Endometrium (tissue), 2 donors: ENCODE data around the gene FAM111B.
"Not testable (repeated sequence)": the region's sequence is repeated elsewhere in the genome, so short reads cannot be mapped to it uniquely, and the experiment has no call there.

ENCODE experiments used
- FAIRE-seq: peaks from 2 replicates; lab custom pipeline; 2012; peaks lifted over from hg19 to GRCh38; lab: Jason Lieb, UNC
- donor health status: control.
- donor health status: control.

FAM111B gene

GRCh38 chr11:59097938-59098337 is 9.1 kb upstream of the FAM111B start:
- FAIRE-seq = not testable (repeated sequence)

GRCh38 chr11:59102259-59102765 is 4.7 kb upstream of the FAM111B start:
- no peak for FAIRE-seq

GRCh38 chr11:59107721-59108120 is 684 bp downstream of the FAM111B start:
- FAIRE-seq = not testable (repeated sequence)

GRCh38 chr11:59112494-59112893 is 5.5 kb downstream of the FAM111B start:
- FAIRE-seq = peak; percentile 35

DNA sequence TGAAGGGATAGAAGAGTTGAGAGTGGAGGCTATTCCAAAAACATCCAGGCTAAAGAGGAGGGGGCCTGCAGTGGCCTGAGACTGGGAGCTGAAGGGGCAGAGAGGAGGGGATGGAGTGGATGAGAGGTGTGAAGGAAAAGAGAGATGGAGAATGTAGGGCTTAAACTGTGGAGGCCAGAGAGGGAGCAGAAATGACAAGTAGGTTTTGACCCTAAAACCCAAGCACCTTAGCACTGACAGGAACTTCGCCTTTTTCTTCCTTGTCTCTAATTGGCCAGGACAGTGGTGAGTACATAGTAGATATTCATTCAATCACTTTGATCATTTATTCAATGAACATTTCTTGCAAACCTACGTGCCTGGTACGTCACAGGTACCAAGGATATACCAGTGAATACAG is 7.3 kb downstream of the FAM111B start:
- FAIRE-seq = no peak

DNA sequence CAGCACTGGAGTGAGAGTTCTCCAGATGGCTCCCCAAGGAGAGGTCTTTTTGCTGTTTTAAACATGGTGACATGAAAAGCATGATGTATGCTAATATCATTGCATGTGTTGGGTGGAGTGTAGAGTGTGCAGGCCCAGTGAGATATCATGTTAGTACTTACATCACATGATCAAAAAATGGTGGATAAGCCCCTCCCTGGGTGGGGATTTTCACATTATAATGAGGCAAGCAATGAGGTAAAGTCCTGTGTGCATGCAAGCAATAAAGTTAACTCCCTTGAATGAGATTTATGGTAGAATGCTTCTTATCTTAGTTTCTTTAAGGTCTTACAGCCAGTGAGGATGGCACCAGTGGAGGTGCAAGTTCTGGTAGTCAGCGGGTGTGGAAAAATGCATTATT is 8.5 kb downstream of the FAM111B start:
- no peak for FAIRE-seq

GRCh38 chr11:59117774-59118173 is 10.7 kb downstream of the FAM111B start:
- no peak for FAIRE-seq

DNA sequence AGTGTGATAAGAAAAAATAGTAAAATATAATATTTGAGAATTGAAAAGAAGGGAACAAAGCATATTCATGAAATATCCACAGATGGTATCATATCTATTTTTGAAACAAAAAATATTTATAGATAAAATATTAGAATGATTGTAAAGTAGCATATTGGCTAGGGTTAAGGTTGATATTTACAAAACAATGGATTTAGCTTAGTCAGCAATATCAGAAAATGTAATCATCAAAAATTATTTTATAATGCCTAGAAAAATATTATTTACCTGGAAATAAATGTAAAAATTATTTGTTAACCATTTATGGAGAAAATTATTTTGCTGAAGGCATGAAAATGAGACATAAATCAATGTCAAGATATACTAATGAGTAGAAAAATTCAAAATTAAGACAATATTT is 12.8 kb downstream of the FAM111B start:
- FAIRE-seq = no peak

DNA sequence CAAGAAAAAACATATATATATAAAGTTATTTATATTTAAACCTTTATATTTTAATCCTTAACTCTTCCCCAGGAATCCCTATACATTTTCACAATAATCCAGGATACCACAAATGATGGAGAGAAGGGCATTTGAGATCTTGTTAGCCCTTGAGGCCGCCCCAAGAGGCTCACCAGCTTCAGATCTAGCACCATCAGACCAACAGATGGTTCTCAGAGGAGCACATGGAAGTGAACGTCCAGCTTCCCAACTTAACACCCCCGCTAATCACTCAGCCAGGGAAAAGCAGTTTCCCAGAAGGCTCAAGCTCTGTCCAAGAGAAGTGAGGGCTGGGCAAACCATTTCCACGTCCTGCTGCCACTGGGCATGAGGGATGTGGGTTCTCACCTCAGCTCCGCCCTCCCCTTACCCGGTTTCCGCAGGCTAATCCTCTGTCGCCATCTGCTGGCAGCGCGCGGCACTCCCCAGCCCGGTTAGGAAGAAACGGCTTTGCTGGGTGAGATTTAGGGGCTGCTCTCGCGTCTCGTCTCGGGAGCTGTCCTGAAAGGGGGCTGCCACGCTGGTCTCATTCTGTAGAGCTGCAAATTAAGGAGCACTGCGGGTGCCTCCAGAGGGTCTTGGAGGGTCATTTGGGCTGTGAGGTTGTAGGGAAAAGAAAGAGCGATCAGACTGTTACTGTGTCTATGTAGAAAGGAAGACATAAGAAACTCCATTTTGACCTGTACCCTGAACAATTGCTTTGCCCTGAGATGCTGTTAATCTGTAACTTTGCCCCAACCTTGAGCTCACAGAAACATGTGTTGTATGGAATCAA is 28.8 kb downstream of the FAM111B start:
- FAIRE-seq = no peak

GRCh38 chr11:59136551-59136950 is 29.5 kb downstream of the FAM111B start:
- not testable (repeated sequence) for FAIRE-seq

GRCh38 chr11:59137190-59137589 is 30.2 kb downstream of the FAM111B start:
- FAIRE-seq = no peak

- FAIRE-seq = no peak
These were observed 31.6 kb downstream of the FAM111B start for GRCh38 chr11:59138643-59139042.

DNA sequence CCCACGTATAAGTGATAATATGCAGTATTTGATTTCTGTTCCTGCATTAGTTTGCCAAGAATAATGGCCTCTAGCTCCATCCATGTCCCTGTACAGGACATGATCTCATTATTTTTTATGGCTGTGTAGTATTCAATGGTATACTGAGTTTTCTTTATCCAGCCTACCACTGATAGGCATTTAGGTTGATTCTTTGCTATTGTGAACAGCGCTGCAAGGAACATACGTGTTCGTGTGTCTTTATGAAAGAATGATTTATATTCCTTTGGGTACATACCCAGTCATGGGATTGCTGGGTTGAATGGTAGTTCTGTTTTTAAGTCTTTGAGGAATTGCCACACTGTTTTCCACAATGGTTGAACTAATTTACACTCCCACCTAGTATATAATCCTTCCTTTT is 34.2 kb downstream of the FAM111B start:
- FAIRE-seq = no peak

- no peak for FAIRE-seq
These were observed 34.8 kb downstream of the FAM111B start for GRCh38 chr11:59141673-59142460.

DNA sequence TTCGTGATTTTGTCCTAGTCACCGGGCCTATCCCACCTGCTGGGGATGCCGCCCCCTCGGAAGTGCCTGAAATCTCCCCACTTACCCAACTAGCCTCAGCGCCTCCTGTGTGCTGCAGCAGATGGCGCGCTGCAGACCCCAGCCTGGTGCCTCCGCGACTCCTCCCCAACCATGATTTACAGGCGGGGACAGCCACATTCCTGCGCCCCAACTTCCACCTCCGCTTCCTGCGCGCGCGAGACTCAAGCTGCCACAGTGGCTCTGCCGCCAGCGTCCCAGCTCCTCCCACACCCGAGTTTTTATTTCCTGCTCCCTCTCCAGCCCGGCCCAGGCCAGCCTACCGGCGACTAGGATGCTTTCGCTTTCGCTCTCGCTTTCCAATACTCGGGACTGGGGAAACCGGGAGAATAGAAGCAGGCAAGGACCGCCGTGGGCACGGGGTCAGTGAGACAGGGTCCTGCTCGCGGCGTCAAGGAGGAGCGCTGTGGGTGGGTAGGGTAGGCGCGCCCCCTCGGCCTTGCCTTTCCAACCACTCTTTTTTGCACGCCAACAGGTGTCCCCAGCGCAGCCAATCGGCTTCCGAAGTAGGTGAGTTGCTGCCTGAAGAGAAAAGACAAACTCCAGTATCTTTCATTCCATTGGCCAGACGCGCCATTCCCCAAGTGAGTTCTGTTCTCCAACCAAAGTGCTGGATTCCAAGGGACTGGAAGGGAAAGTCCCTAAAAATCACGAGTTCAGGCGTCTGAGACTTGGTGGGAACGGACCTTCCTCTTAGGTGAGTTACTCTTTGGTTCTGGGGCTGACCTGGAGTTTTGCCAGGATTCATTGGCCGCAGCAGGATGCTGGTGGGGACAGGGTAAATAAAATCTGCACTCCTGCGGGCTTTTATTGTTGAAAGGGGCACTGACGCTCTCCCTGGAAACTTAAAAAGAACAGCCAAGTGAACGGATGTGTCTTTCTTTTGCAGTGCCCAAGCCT is 35.8 kb downstream of the FAM111B start, which contains the start of gene FAM111A:
Gene FAM111A (plus strand): TSS at position 327 of the 978 bp plus-strand sequence. CDS start 6,017 bp downstream, outside the sequence.
- peak; percentile 53 for FAIRE-seq

DNA sequence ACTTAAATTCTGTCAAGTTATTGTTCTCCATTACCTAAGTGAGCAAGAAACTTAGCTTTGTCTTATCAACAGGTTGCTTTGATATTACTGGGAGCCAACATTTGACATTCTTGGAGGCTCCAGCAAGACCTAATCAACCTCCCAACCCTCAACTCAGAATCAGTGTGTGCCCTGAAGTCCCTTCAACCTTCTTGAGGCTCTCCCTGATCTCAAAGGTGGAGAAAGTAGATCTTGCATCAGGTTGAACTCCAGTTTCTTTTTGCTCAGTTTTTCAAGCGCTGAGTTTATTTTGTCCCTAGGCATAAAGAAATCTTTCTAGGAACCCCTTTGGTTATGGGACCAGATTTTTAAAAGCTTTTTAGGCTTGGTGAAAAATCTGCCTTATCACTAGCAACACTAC is 37.1 kb downstream of the FAM111B start:
- no peak for FAIRE-seq

- no peak for FAIRE-seq
These were observed 37.7 kb downstream of the FAM111B start for GRCh38 chr11:59144579-59145345.

DNA sequence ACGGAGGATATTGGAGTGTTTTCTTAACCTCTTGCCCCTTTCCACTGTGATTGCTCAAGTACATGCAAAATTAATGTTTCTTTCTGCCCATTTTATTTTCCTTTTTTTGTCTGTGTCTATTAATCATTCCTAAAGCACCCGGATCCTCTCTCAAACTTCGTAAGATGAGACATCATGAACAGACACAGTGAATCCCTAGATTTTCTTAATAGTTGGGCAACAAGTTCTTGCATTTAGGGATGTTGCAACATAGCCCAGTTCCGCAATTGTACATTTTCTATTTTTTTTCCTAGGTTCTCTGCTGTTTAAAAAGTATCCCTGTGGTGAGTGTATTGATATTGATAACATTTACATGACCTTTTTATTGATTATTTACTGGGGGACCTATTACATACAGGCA is 38.5 kb downstream of the FAM111B start:
- no peak for FAIRE-seq

DNA sequence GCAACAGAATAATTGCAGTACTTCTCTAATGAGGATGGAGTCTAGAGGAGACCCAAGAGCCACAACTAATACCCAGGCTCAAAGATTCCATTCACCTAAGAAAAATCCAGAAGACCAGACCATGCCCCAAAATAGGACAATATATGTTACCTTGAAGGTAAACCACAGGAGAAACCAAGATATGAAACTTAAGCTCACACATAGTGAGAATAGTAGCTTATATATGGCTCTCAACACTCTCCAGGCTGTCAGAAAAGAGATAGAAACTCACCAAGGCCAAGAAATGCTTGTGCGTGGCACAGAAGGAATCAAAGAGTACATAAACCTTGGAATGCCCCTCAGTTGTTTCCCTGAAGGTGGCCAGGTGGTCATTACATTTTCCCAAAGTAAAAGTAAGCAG is 44.7 kb downstream of the FAM111B start:
- FAIRE-seq = no peak

- no peak for FAIRE-seq
These were observed 45.4 kb downstream of the FAM111B start for GRCh38 chr11:59152312-59152951.

DNA sequence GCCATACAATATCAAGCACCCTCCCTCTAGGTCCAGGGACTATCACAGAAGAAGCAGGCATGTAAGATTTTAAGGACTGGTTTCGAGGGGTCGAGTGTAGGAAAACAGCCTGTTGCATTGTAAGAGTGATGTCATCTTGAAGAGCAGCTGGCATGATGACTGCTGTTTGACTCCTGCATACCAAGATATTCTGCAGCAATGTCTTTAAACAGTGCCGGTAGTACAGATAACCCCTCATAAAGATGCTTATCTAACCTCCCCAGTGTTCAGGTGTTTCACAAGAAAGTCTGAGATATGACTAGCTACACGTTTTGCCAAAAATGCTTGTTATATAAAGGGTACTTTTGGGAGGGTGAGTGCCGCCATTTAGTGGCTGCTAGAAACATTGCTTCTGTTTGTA is 47.6 kb downstream of the FAM111B start:
- FAIRE-seq = no peak
